ENCODE results near the gene FRK.
"Not testable (repeated sequence)": the region's sequence is repeated elsewhere in the genome, so short reads cannot be mapped to it uniquely, and the experiment has no call there.

The FRK gene

GRCh38 chr6:116101790-116102189 lies 41.1 kb upstream of the FRK start:
- H3K4me3 ChIP-seq (ENCODE audit: control insufficient read depth, low read depth, low read length): peak overlapping the region; percentile 84
- no peak for DNase-seq (ENCODE audit: low read depth)
- TF ChIP-seq CTCF (IDR thresholded peaks at IDR 0.05; ENCODE audit: control insufficient read depth, insufficient read depth, low read depth, low read length, missing control alignments): no peak

GRCh38 chr6:116101302-116101718 lies 40.6 kb upstream of the FRK start:
- no peak for TF ChIP-seq CTCF (IDR thresholded peaks at IDR 0.05; ENCODE audit: control insufficient read depth, insufficient read depth, low read depth, low read length, missing control alignments)
- DNase-seq (ENCODE audit: low read depth): no peak

GRCh38 chr6:116100419-116101301 lies 40.0 kb upstream of the FRK start, which contains the start of gene NT5DC1:
Gene NT5DC1, plus strand, starts transcription at chr6:116100853. Its CDS starts 78 bp downstream, at chr6:116100931.
- no peak for DNase-seq (ENCODE audit: low read depth)
- TF ChIP-seq CTCF (IDR thresholded peaks at IDR 0.05; ENCODE audit: control insufficient read depth, insufficient read depth, low read depth, low read length, missing control alignments): no peak
- H3K4me3 ChIP-seq (ENCODE audit: control insufficient read depth, low read depth, low read length): peak within 1 kb of the TSS; percentile 84

More at GRCh38 chr6:116101302-116101718, 40.6 kb upstream of the FRK start:
- peak overlapping the region; percentile 84 for H3K4me3 ChIP-seq (ENCODE audit: control insufficient read depth, low read depth, low read length)

GRCh38 chr6:116099036-116099435 lies 38.3 kb upstream of the FRK start:
- no peak for TF ChIP-seq CTCF (IDR thresholded peaks at IDR 0.05; ENCODE audit: control insufficient read depth, insufficient read depth, low read depth, low read length, missing control alignments)
- H3K4me3 ChIP-seq (ENCODE audit: control insufficient read depth, low read depth, low read length): no peak overlapping the region
- DNase-seq (ENCODE audit: low read depth): no peak

- no peak overlapping the region for H3K4me3 ChIP-seq (ENCODE audit: control insufficient read depth, low read depth, low read length)
- DNase-seq (ENCODE audit: low read depth): no peak
- TF ChIP-seq CTCF (IDR thresholded peaks at IDR 0.05; ENCODE audit: control insufficient read depth, insufficient read depth, low read depth, low read length, missing control alignments): peak; percentile 42
Observed at GRCh38 chr6:116096979-116097816, 36.5 kb upstream of the FRK start.

GRCh38 chr6:116096048-116096759 lies 35.5 kb upstream of the FRK start:
- DNase-seq (ENCODE audit: low read depth); H3K4me3 ChIP-seq (ENCODE audit: control insufficient read depth, low read depth, low read length): not testable (repeated sequence)
